ENCODE results near the gene WWP2. TPM values are rescaled to one million over a fixed set of nuclear protein-coding genes. Genes with fewer than 3 reads are reported as not detected.

Gene WWP2
- total RNA-seq, 1 experiment from 2014 or later, result 38.1 TPM

Small RNA genes within 50 kb of the gene (small RNA-seq; reads per million reads assigned to genes)
- gene AC026468.1, result not detected
- 5.6 reads per million, percentile 84 among the genes with 10 or more reads in this experiment for gene MIR140
- not detected for gene RF00091

Other genes with a start within 250 kb of the WWP2 start
- gene NFAT5, start 196.4 kb upstream of the WWP2 start, total RNA-seq (2014; rRNA removed; shearing (Covaris generic)), result 6.3 and 10.8 TPM in 2 replicates
- gene NQO1, start 35.8 kb upstream of the WWP2 start, total RNA-seq (2014; rRNA removed; shearing (Covaris generic)), result 560 and 591 TPM in 2 replicates
- 37.2 and 39.7 TPM in 2 replicates for gene NOB1, start 7.4 kb upstream of the WWP2 start, total RNA-seq (2014; rRNA removed; shearing (Covaris generic))
- gene CLEC18A, start 189.0 kb downstream of the WWP2 start, total RNA-seq (2014; rRNA removed; shearing (Covaris generic)), result not detected in 2 replicates

Measured in HT-29 (cell line).